ENCODE results near the gene ALKBH3.

DNA sequence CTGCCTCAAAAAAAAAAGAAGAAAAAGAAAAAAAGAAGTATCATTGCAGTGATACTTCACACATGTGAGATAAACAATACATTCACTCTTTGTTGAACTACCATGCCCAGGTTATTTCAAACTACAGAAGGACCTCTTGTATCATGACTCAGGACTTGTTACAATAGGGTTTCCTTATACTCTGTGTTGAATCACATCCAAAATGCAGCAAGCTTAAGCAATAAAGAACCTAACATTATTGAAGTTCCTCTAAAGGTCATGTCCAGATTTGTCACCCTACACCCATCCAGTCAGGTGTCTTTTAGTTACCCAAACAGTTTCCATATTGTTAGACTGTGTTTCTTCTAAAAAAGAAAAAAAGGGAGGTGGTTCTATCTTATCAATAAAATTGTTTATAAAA, 26.9 kb upstream of the ALKBH3 start:
- TF ChIP-seq POLR2AphosphoS5 (IDR thresholded peaks at IDR 0.05; ENCODE audit: borderline replicate concordance, low read depth, low read length), result no peak
- TF ChIP-seq EZH2 (IDR thresholded peaks at IDR 0.05), result no peak

All from SK-N-MC (cell line).